GM19328 (cell line): Measurements from ENCODE around the gene MMP10.

Experiments
- ATAC-seq: cut with Tn5 transposase; IDR thresholded peaks from one replicate; pipeline ENCODE4 v1.9.1; 2021; ENCODE audit warnings: mild to moderate bottlenecking, moderate library complexity; ENCODE audit not compliant: unreplicated experiment

The MMP10 gene

DNA sequence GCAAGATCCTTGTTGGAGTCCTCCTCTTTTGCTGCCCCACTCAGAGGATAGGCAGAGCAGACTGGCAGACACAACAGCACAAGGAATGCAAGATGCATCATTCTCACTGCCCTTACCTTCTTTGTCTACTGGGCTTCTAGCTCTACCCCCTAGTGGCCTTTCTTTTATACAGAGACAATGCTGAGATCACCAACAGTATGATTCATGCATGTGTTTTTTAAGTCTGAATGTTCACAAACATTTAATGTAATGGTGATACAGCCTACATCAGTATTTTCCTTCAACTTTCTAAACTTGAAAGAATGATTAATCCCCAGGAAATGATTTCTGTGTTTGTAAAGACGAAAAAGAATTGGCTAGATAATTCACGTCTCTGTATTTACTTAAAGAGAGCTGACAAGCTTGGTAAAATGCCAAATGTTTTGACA, at the start of gene MMP10:
TSS of gene MMP10 (minus strand) at position 138 of the 428 bp plus-strand sequence. CDS start at position 101, 37 bp downstream.
- peak; percentile 49 for ATAC-seq

- no peak for ATAC-seq
These were observed 49.0 kb upstream of the MMP10 start for GRCh38 chr11:102829316-102830000.

- ATAC-seq = no peak
These were observed 44.1 kb upstream of the MMP10 start for GRCh38 chr11:102824556-102824955.

DNA sequence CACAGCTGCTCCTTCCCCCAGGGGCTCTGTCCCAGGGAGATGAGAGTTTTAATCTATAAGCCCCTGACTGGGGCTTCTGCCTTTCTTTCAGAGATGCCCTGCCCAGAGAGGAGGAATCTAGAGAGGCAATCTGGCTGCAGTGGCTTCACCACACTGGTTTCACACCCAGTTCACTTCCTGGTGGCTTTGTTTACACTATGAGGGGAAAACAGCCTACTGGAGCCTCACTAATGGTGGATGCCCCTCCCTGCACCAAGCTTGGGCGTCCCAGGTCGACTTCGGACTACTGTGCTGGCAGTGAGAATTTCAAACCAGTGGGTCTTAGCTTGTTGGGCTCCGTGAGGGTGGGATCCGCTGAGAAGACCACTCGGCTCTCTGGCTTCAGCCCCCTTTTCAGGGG, 39.1 kb upstream of the MMP10 start:
- ATAC-seq = no peak

DNA sequence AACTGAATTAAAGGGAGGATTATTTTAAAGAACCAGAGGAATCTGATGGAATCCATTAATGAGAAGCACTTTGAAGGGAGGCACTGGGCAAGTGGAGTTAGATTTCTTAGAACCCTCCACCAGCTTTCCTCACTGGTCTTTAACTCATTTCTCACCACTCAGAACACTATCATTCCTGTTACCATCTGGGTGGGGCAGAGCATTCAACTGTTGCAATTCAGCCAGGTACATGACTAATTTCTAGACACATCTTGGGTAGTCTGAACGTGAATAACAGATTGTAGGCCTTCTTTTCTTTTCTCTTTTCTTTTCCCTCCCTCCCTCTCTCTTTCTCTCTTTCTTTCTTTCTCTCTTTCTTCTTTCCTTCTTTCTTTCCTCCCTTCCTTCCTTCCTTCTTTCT, 33.1 kb upstream of the MMP10 start:
- no peak for ATAC-seq

DNA sequence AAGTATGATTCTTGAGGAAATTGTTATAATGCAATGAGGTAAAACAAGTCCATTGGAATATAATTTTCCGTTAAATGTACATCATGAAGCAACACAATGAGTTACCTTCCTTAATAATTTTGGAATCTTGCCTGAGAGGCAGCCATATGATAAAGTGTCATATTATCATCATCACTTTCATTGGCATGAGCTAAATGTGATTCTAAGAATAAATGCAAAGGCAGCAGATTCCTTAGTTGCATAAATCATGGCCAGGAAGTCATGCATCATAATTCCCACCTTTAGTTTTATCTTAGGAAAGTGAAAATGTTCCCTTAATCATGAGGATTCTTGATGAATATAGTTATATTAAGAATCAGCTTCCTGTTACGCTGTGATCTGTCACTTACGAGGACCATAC, 31.8 kb upstream of the MMP10 start:
- no peak for ATAC-seq

- ATAC-seq = no peak
These were observed 30.7 kb upstream of the MMP10 start for GRCh38 chr11:102810950-102811660.

- ATAC-seq = no peak
These were observed 29.5 kb upstream of the MMP10 start for GRCh38 chr11:102809971-102810370.

DNA sequence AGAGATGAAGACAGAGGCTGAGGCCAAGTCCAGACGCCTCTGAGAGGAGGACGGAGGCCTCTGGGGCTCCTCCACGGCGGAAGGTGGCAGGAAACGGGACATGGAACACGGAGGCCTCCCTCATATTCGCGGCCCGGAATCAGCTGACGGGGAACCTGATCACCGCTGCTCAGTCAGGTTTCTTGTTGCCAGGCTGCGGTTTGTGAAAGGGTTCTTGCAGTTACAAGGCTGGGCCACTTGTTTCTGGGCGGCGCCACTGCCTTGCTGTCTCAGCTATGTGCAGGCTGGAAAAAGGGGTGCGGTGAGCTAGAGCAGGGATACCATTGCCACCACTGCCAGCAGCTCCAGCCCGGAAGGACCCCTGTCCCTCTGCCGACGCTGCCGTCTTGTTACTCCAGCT, 27.5 kb upstream of the MMP10 start:
- ATAC-seq = no peak

GRCh38 chr11:102806296-102806695, 25.9 kb upstream of the MMP10 start:
- ATAC-seq = no peak

DNA sequence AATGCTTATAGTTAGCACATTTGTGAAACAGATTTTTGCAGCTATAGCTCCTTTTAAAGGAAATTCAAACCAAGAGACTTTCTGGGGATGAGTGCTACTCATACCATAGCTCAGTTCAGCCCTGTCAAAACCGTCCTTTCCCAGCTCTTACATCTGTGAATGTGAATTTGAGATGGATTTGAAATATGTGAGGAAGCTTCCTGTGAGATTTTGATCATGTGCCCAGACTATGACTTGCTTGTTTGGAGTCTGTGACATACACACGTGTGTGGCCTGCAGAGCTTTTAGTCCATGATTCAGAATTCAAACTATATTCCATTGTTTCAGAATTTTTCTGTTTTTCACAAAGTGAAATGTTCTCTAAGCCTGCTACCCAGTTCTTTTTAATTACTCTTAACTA, 21.9 kb upstream of the MMP10 start:
- ATAC-seq = no peak

- ATAC-seq = no peak
These were observed 20.3 kb upstream of the MMP10 start for GRCh38 chr11:102800767-102801166.

DNA sequence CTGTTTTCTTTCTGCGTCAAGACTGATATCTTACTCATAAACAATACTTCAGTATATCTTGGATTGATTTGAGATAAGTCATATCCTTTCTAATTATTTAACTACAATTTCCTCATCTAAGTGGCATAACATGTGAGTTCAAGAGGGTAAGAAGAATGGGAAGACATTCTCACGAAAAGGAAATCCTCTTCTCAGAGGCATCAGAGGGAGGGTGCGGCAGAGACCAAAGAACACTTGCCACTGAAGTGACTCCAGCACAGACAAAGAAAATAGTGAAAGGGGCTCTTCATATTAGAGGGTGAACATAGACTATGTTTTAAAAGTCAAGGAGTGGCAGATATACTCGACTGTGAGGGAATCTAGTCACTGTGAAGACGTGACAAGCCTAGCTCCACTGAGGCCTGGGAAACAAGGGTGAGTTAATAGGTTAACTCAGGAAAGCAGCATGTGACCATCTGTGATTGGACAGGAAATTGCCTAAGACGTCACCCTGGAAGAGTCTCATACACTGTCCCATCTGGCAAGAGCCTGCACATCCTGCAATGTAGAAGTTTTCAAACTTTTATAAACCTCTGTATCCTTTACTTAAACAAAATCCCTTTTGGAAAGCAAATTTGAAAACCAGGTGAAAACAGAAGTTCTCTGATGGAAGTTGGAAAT, 19.4 kb upstream of the MMP10 start:
- ATAC-seq = no peak

- no peak for ATAC-seq
These were observed 17.8 kb upstream of the MMP10 start, which contains the start of gene MMP1 for GRCh38 chr11:102798012-102798746. TSS of gene MMP1 (minus strand) at chr11:102798160. CDS start at chr11:102798092, 68 bp downstream.

DNA sequence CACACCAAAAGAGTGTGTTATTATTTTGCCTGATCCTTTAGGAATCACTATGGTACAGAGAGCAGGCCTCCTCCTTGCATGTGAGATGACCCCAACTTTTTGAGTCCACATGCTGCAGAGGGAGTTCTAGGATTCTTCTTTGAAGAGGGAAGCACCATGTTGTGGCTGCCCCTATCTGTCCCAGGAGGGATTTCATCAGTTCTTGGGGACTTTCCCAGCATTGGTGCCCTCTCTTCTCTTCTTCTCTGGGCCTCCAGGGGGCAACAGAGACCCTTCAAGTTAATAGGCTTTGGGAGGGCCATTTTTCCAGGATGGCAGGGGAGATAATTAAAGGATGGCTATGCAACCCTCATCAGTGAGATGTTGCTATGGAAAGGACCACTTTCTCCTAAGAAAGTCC, 14.0 kb upstream of the MMP10 start:
- peak; percentile 86 for ATAC-seq

GRCh38 chr11:102793677-102794290, 13.4 kb upstream of the MMP10 start:
- ATAC-seq = no peak

DNA sequence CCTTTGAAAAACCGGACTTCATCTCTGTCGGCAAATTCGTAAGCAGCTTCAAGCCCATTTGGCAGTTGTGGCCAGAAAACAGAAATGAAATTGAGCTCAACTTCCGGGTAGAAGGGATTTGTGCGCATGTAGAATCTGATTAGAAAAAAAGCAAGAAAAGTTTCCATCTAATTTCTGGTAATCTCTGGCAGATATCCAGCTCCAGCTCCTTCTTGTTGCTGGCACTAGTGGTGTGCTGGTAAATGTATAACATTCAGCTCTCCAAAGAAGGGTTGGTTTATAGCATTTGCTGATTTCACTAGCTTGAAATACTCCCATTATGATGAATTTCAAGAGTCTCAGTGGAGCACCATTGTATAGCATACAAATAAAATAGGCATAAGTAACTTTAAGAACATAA, 12.2 kb upstream of the MMP10 start:
- no peak for ATAC-seq

- no peak for ATAC-seq
These were observed 11.0 kb upstream of the MMP10 start for GRCh38 chr11:102791271-102792036.

DNA sequence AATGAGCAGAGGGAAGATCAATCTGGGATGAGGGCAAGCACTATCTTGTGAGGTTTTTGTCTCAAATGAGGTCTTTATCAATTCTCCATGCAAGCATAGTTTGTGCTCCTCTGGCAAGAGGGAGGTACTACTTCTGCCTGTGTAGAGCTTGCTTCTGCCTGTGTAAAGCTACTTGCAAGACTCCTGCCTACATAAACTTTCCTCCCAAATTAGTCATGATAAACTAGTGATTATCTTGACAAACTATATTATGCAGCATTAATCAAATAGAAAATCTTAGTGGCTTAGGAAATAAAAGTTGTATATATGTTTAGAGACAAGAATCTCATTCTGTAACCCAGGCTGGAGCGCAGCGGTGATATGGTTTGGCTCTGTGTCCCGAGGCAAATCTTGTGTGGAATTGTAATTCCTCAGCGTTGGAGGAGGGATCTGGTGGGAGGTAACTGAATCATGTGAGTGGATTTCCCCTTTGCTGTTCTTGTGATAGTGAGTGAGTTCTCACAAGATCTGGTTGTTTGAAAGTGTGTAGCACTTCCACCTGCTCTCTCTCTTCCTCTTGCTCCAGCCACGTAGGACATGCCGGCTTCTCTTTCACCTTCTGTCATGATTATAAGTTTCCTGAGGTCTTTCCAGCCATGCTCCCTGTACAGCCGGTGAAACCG, 8.0 kb upstream of the MMP10 start:
- ATAC-seq = no peak
